H1 (cell line): ENCODE results near the gene AIFM3.

ENCODE experiments used
- BRCA1 ChIP-seq: IDR thresholded peaks from 2 replicates; pipeline ENCODE4 v1.6.1; 2012; ENCODE audit warnings: low read depth, low read length, improper control_type of control experiment
- CTCF ChIP-seq, 3 experiments: IDR thresholded peaks; 1 replicate in 2 of 3; 2 replicates in 1 of 3; pipeline versions ENCODE4 v1.5.1 to v1.6.1; 2011; ENCODE audit warnings: low read length in 3 of 3, mild to moderate bottlenecking in 3 of 3, inconsistent platforms in 2 of 3, low read depth in 1 of 3, moderate library complexity in 1 of 3; ENCODE audit not compliant: insufficient read depth in 1 of 3; ENCODE audit errors: control extremely low read depth in 1 of 3
- RAD21 ChIP-seq, 2 experiments: IDR thresholded peaks in 1 of 2; conservative IDR thresholded peaks in 1 of 2; 2 replicates each; pipeline ENCODE4 v1.6.1; 2011; ENCODE audit warnings: low read depth in 2 of 2, low read length in 2 of 2, improper control_type of control experiment in 1 of 2, inconsistent platforms in 1 of 2, mild to moderate bottlenecking in 1 of 2, moderate library complexity in 1 of 2
- SP2 ChIP-seq: IDR thresholded peaks from 2 replicates; pipeline ENCODE4 v1.6.1; 2012; ENCODE audit warnings: mild to moderate bottlenecking, low read length, inconsistent platforms

- TF ChIP-seq SP2: no peak
- no peak for TF ChIP-seq BRCA1
- TF ChIP-seq RAD21 (IDR thresholded peaks at IDR 0.05 in 1 of 2, conservative IDR thresholded peaks at IDR 0.05 in 1 of 2; ENCODE audit: low read depth in 2 of 2, low read length in 2 of 2): no peak
- TF ChIP-seq CTCF (IDR thresholded peaks at IDR 0.05; ENCODE audit: control extremely low read depth in 1 of 3, insufficient read depth in 1 of 3, low read depth in 1 of 3, low read length in 3 of 3): no peak
These were observed 4.0 kb downstream of the AIFM3 start for GRCh38 chr22:20970939-20971657.
